NB4 (cell line): ENCODE data around the gene ADGRG6.
"Not testable (repeated sequence)": the region's sequence is repeated elsewhere in the genome, so short reads cannot be mapped to it uniquely, and the experiment has no call there.

Experiments
- DNase-seq: peaks from one replicate; pipeline ENCODE4 v3.0.0; 2010; ENCODE audit warnings: low read depth
- H3K4me3 ChIP-seq: one replicate; pipeline ENCODE4 v1.5.1; 2011; ENCODE audit warnings: mild to moderate bottlenecking, low read depth, low read length, moderate library complexity
- MYC ChIP-seq: IDR thresholded peaks from 2 replicates; pipeline ENCODE4 v1.6.1; 2011; ENCODE audit warnings: low read depth, low read length
- POLR2A ChIP-seq: IDR thresholded peaks from 2 replicates; pipeline ENCODE4 v1.6.1; 2011; ENCODE audit warnings: mild to moderate bottlenecking; ENCODE audit not compliant: insufficient read length; ENCODE audit errors: extremely low read depth
- TF ChIP-seq, protein P1 (sequence below): IDR thresholded peaks from 2 replicates; pipeline ENCODE4 v1.6.1; 2011; ENCODE audit warnings: low read depth, low read length
- TF ChIP-seq, protein P2 (sequence below): IDR thresholded peaks from one replicate; pipeline ENCODE4 v1.5.1; 2012; ENCODE audit warnings: low read depth, low read length

ADGRG6 gene

GRCh38 chr6:142417331-142417750 is 115.5 kb downstream of the ADGRG6 start:
- H3K4me3 ChIP-seq = no peak overlapping the region
- DNase-seq = no peak
- TF ChIP-seq, protein P1, sequence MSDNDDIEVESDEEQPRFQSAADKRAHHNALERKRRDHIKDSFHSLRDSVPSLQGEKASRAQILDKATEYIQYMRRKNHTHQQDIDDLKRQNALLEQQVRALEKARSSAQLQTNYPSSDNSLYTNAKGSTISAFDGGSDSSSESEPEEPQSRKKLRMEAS = no peak
- TF ChIP-seq, protein P2, sequence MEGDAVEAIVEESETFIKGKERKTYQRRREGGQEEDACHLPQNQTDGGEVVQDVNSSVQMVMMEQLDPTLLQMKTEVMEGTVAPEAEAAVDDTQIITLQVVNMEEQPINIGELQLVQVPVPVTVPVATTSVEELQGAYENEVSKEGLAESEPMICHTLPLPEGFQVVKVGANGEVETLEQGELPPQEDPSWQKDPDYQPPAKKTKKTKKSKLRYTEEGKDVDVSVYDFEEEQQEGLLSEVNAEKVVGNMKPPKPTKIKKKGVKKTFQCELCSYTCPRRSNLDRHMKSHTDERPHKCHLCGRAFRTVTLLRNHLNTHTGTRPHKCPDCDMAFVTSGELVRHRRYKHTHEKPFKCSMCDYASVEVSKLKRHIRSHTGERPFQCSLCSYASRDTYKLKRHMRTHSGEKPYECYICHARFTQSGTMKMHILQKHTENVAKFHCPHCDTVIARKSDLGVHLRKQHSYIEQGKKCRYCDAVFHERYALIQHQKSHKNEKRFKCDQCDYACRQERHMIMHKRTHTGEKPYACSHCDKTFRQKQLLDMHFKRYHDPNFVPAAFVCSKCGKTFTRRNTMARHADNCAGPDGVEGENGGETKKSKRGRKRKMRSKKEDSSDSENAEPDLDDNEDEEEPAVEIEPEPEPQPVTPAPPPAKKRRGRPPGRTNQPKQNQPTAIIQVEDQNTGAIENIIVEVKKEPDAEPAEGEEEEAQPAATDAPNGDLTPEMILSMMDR = no peak
- TF ChIP-seq POLR2A = no peak
- no peak for TF ChIP-seq MYC

GRCh38 chr6:142419071-142419470 is 117.3 kb downstream of the ADGRG6 start:
- TF ChIP-seq, protein P2 = no peak
- TF ChIP-seq, protein P1 = no peak
- no peak for TF ChIP-seq MYC
- TF ChIP-seq POLR2A = no peak
- no peak for DNase-seq
- no peak overlapping the region for H3K4me3 ChIP-seq

- no peak for DNase-seq
- TF ChIP-seq, protein P1 = no peak
- no peak overlapping the region for H3K4me3 ChIP-seq
Observed at GRCh38 chr6:142420802-142421201, 119.0 kb downstream of the ADGRG6 start.

GRCh38 chr6:142421285-142422117 is 119.7 kb downstream of the ADGRG6 start:
- no peak for TF ChIP-seq POLR2A
- no peak for TF ChIP-seq MYC
- TF ChIP-seq, protein P1 = no peak
- TF ChIP-seq, protein P2 = no peak
- no peak for DNase-seq
- H3K4me3 ChIP-seq = no peak overlapping the region

DNA sequence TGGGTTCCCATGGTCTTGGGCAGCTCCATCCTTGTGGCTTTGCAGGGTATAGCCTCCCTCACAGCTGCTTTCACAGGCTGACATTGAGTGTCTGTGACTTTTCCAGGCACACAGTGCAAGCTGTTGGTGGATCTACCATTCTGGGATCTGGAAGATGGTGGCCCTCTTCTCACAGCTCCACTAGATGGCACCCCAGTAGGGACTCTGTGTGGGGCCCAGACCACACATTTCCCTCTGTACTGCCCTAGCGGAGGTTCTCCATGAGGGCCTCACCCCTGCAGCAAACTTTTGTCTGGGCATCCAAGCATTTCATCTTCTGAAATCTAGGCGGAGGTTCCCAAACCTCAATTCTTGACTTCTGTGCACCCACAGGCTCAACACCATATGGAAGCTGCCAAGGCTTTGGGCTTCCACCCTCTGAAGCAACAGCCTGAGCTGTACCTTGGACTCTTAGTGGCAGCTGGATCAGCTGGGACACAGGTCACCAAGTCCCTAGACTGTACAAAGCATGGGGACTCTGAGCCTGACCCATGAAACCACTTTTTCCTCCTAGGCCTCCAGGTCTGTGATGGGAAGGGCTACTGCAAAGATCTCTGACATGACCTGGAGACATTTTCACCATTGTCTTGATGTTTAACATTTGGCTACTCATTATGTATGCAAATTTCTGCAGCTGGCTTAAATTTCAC is 124.8 kb downstream of the ADGRG6 start:
- DNase-seq, H3K4me3 ChIP-seq: not testable (repeated sequence)

DNA sequence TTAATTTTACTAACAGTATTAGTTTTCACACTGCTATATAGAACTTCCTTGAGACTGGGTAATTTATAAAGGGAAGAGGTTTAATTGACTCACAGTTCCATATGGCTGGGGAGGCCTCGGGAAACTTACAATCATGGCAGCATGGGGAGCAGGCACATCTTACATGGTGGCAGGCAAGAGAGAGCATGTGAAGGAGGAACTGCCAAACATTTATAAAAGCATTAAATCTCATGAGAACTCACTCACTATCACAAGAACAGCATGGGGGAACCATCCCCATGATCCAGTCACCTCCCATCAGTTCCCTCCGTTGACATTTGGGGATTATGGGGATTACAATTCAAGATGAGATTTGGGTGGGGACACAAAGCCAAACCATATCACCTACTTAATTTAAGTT is 126.7 kb downstream of the ADGRG6 start:
- not testable (repeated sequence) for H3K4me3 ChIP-seq, DNase-seq

GRCh38 chr6:142429195-142429594 is 127.4 kb downstream of the ADGRG6 start:
- DNase-seq = no peak
- no peak overlapping the region for H3K4me3 ChIP-seq
- TF ChIP-seq, protein P2 = no peak
- TF ChIP-seq, protein P1 = no peak
- TF ChIP-seq POLR2A = no peak
- no peak for TF ChIP-seq MYC
